Upper lobe of left lung (tissue), 4 donors: ENCODE measurements around the gene KLC1.

Experiments
- EP300 ChIP-seq, 4 donors: sonication (generic); formaldehyde crosslinking; IDR thresholded peaks; one replicate each; pipeline ENCODE4 v1.5.1; 2017; ENCODE audit warnings: antibody characterized with exemption in 4 of 4, control low read depth in 2 of 4
- POLR2A ChIP-seq, 4 donors: fragments of 450-650 bp; IDR thresholded peaks; one replicate each; pipeline ENCODE4 v1.5.1; 2016 to 2017; ENCODE audit warnings: antibody characterized with exemption in 4 of 4, mild to moderate bottlenecking in 2 of 4
- POLR2AphosphoS5 ChIP-seq, 2 donors: sonication (generic); formaldehyde crosslinking; IDR thresholded peaks; one replicate each; pipeline ENCODE4 v1.5.1; 2017; ENCODE audit warnings: antibody characterized with exemption in 2 of 2
- TF ChIP-seq, protein P1 (sequence below), 6 experiments: fragments of 450-650 bp in 4 of 6; fragments of 200-600 bp in 2 of 6; sonication (generic) in 2 of 6; IDR thresholded peaks; one replicate each; pipeline ENCODE4 v1.5.1; 2016 to 2019; ENCODE audit warnings: antibody characterized with exemption in 6 of 6

GRCh38 chr14:103710771-103711377 is 81.9 kb downstream of the KLC1 start:
- TF ChIP-seq, protein P1, sequence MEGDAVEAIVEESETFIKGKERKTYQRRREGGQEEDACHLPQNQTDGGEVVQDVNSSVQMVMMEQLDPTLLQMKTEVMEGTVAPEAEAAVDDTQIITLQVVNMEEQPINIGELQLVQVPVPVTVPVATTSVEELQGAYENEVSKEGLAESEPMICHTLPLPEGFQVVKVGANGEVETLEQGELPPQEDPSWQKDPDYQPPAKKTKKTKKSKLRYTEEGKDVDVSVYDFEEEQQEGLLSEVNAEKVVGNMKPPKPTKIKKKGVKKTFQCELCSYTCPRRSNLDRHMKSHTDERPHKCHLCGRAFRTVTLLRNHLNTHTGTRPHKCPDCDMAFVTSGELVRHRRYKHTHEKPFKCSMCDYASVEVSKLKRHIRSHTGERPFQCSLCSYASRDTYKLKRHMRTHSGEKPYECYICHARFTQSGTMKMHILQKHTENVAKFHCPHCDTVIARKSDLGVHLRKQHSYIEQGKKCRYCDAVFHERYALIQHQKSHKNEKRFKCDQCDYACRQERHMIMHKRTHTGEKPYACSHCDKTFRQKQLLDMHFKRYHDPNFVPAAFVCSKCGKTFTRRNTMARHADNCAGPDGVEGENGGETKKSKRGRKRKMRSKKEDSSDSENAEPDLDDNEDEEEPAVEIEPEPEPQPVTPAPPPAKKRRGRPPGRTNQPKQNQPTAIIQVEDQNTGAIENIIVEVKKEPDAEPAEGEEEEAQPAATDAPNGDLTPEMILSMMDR (IDR thresholded peaks at IDR 0.05), result no peak
- TF ChIP-seq POLR2A (IDR thresholded peaks at IDR 0.05) (no peak), POLR2AphosphoS5 (IDR thresholded peaks at IDR 0.05) (no peak), EP300 (IDR thresholded peaks at IDR 0.05) (no peak)
